H9 (cell line): ENCODE results near the gene CFAP61. TPM values are rescaled to one million over a fixed set of nuclear protein-coding genes. Genes with fewer than 3 reads are reported as not detected.

Experiments used
- DNase-seq: peaks from one replicate; pipeline ENCODE4 v3.0.0-alpha.2; 2017
- H2AFZ ChIP-seq: one replicate; pipeline ENCODE4 v1.6.1; 2013; ENCODE audit warnings: mild to moderate bottlenecking, low read length, control low read depth, moderate library complexity
- H2AK5ac ChIP-seq: 2 replicates; pipeline ENCODE4 v1.6.1; 2013; ENCODE audit warnings: low read length, control low read depth, mixed read lengths; ENCODE audit not compliant: insufficient read length
- H2BK120ac ChIP-seq: one replicate; pipeline ENCODE4 v1.6.1; 2013; ENCODE audit warnings: low read depth, mild to moderate bottlenecking, low read length, control low read depth, inconsistent platforms; ENCODE audit not compliant: poor library complexity, severe bottlenecking
- H2BK12ac ChIP-seq: 2 replicates; pipeline ENCODE4 v1.6.1; 2013; ENCODE audit warnings: low read length, control low read depth, mixed read lengths, low read depth; ENCODE audit not compliant: insufficient read length
- H2BK15ac ChIP-seq: 2 replicates; pipeline ENCODE4 v1.6.1; 2013; ENCODE audit warnings: low read depth, low read length, control low read depth
- H2BK20ac ChIP-seq: one replicate; pipeline ENCODE4 v1.6.1; 2013; ENCODE audit warnings: low read depth, mild to moderate bottlenecking, low read length, control low read depth, inconsistent platforms; ENCODE audit not compliant: poor library complexity, severe bottlenecking
- H2BK5ac ChIP-seq: 2 replicates; pipeline ENCODE4 v1.6.1; 2013; ENCODE audit warnings: low read length, control low read depth, mixed read lengths; ENCODE audit not compliant: insufficient read length
- H3K14ac ChIP-seq: 2 replicates; pipeline ENCODE4 v1.6.1; 2013; ENCODE audit warnings: low read length, control low read depth; ENCODE audit not compliant: insufficient read depth
- H3K18ac ChIP-seq: 2 replicates; pipeline ENCODE4 v1.6.1; 2013; ENCODE audit warnings: low read depth, mild to moderate bottlenecking, mixed read lengths, low read length, control low read depth; ENCODE audit not compliant: insufficient read length
- H3K23ac ChIP-seq: 2 replicates; pipeline ENCODE4 v1.6.1; 2013; ENCODE audit warnings: low read length, control low read depth, mixed read lengths, low read depth; ENCODE audit not compliant: insufficient read length
- H3K23me2 ChIP-seq: 2 replicates; pipeline ENCODE4 v1.6.1; 2013; ENCODE audit warnings: low read depth, mild to moderate bottlenecking, mixed read lengths, low read length, control low read depth; ENCODE audit not compliant: insufficient read length, poor library complexity, severe bottlenecking
- H3K27ac ChIP-seq: 2 replicates; pipeline ENCODE4 v1.5.1; 2013; ENCODE audit warnings: low read length, control low read depth, mixed read lengths, low read depth; ENCODE audit not compliant: insufficient read length
- H3K27me3 ChIP-seq: 2 replicates; pipeline ENCODE4 v1.6.1; 2013; ENCODE audit warnings: low read length, control low read depth, inconsistent platforms; ENCODE audit not compliant: insufficient read depth
- H3K4ac ChIP-seq: 2 replicates; pipeline ENCODE4 v1.6.1; 2013; ENCODE audit warnings: low read depth, mild to moderate bottlenecking, control low read depth, inconsistent platforms, low read length, moderate library complexity
- H3K4me1 ChIP-seq: 2 replicates; pipeline ENCODE4 v1.6.1; 2013; ENCODE audit warnings: low read length, control low read depth, inconsistent platforms; ENCODE audit not compliant: insufficient read depth
- H3K4me2 ChIP-seq: 2 replicates; pipeline ENCODE4 v1.6.1; 2013; ENCODE audit warnings: low read length, control low read depth, mixed read lengths; ENCODE audit not compliant: insufficient read length, insufficient read depth
- H3K56ac ChIP-seq: 2 replicates; pipeline ENCODE4 v1.6.1; 2013; ENCODE audit warnings: low read depth, mild to moderate bottlenecking, mixed read lengths, low read length, control low read depth; ENCODE audit not compliant: insufficient read length
- H3K79me1 ChIP-seq: 2 replicates; pipeline ENCODE4 v1.6.1; 2013; ENCODE audit warnings: low read depth, mild to moderate bottlenecking, moderate library complexity, low read length, control low read depth, inconsistent platforms; ENCODE audit not compliant: insufficient read depth, poor library complexity, severe bottlenecking
- H3K79me2 ChIP-seq: 2 replicates; pipeline ENCODE4 v1.6.1; 2013; ENCODE audit warnings: low read length, control low read depth, inconsistent platforms; ENCODE audit not compliant: insufficient read depth
- H3K9ac ChIP-seq: 2 replicates; pipeline ENCODE4 v1.6.1; 2013; ENCODE audit warnings: low read length, control low read depth, mixed read lengths; ENCODE audit not compliant: insufficient read length; ENCODE audit errors: extremely low read depth
- H3K9me3 ChIP-seq: one replicate; pipeline ENCODE4 v1.6.1; 2013; ENCODE audit warnings: low read depth, low read length, inconsistent platforms; ENCODE audit not compliant: control insufficient read depth
- H3T11ph ChIP-seq: one replicate; pipeline ENCODE4 v1.6.1; 2013; ENCODE audit warnings: mild to moderate bottlenecking, low read length, control low read depth, inconsistent platforms
- H4K20me1 ChIP-seq: one replicate; pipeline ENCODE4 v1.6.1; 2013; ENCODE audit not compliant: control insufficient read depth, insufficient read length, insufficient read depth
- H4K5ac ChIP-seq: 2 replicates; pipeline ENCODE4 v1.6.1; 2013; ENCODE audit warnings: low read depth, mild to moderate bottlenecking, mixed read lengths, low read length, control low read depth; ENCODE audit not compliant: insufficient read length
- H4K8ac ChIP-seq: replicated peaks from 2 replicates; pipeline ENCODE4 v1.6.1; 2013; ENCODE audit warnings: low read length, control low read depth, mixed read lengths, low read depth; ENCODE audit not compliant: insufficient read length
- H4K91ac ChIP-seq: 2 replicates; pipeline ENCODE4 v1.6.1; 2013; ENCODE audit warnings: low read depth, mild to moderate bottlenecking, moderate library complexity, mixed read lengths, low read length, control low read depth; ENCODE audit not compliant: insufficient read length
- H3K27ac Mint-ChIP-seq, 3 experiments: 2 replicates in 2 of 3; 3 replicates in 1 of 3; pipeline ENCODE4 v1.8.0; 2020 to 2021; ENCODE audit warnings: mixed read lengths in 3 of 3, mild to moderate bottlenecking in 1 of 3, moderate library complexity in 1 of 3
- H3K27me3 Mint-ChIP-seq: 2 replicates; pipeline ENCODE4 v1.8.0; 2021; ENCODE audit warnings: low read depth, mild to moderate bottlenecking, moderate library complexity, mixed read lengths
- H3K36me3 Mint-ChIP-seq, 3 experiments: 2 replicates in 2 of 3; 3 replicates in 1 of 3; pipeline ENCODE4 v1.8.0; 2020 to 2021; ENCODE audit warnings: low read depth in 3 of 3, mixed read lengths in 3 of 3; ENCODE audit not compliant: insufficient read depth in 1 of 3
- H3K4me1 Mint-ChIP-seq, 2 experiments: 2 replicates each; pipeline ENCODE4 v1.8.0; 2020; ENCODE audit warnings: mixed read lengths in 2 of 2
- H3K4me3 Mint-ChIP-seq, 2 experiments: 2 replicates in 1 of 2; 3 replicates in 1 of 2; pipeline ENCODE4 v1.8.0; 2020 to 2021; ENCODE audit warnings: mild to moderate bottlenecking in 2 of 2, mixed read lengths in 2 of 2, moderate library complexity in 1 of 2
- H3K9me3 Mint-ChIP-seq, 2 experiments: 2 replicates in 1 of 2; 3 replicates in 1 of 2; pipeline ENCODE4 v1.8.0; 2020; ENCODE audit warnings: mild to moderate bottlenecking in 2 of 2, mixed read lengths in 2 of 2, moderate library complexity in 1 of 2
- WGBS: extraction: QIAGEN DNeasy Blood & Tissue Kit; methylation state at CpG from one replicate; pipeline ENCODE4 v1.1.7; 2013; ENCODE audit warnings: missing lambda C conversion rate, low lambda C conversion rate, mixed read lengths; ENCODE audit not compliant: insufficient read length; ENCODE audit errors: extremely low coverage; 5-methylcytosine and 5-hydroxymethylcytosine counted together
- total RNA-seq: library from RNA; stranded (reverse); gene quantifications from 2 replicates; pipeline ENCODE4 v1.2.1, GENCODE V29; 2021
- TF ChIP-seq, protein P1 (sequence below): fragments of 200-600 bp; sonication (generic); conservative IDR thresholded peaks from 3 replicates; pipeline ENCODE4 v1.8.0; 2021; ENCODE audit warnings: antibody characterized with exemption, mild to moderate bottlenecking

The CFAP61 gene
- total RNA-seq, 1 experiment from 2014 or later, result 0.44 TPM

DNA sequence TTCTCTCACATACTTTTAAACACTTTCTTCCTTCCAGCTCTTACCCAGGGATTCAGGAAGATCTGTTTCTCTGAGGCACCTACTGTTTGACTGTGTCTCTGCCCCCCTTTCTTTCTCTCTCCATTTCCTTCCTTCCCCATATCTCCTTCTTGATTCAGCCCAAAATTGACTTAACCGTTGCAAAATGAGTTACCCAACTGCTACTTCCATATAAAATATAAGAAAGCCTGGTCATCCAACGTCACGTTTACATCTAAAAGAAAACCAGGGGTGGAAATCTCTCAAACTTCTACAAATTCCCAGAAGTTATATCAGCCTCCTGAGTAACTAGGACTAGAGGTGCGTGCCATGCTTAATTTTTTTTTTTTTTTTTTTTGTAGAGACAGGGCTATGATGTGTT lies 220.4 kb downstream of the CFAP61 start:
- no peak overlapping the region for H2AFZ ChIP-seq
- Mint-ChIP-seq H3K36me3 (no peaks in the 10 kb centered on the region), H3K27ac (peak overlapping the region in 1 of 3 experiments; percentile 1; a peak in 1 of 7 replicates), H3K4me3 (no peak overlapping the region), H3K9me3 (no peaks in the 10 kb centered on the region), H3K27me3 (no peaks in the 10 kb centered on the region), H3K4me1 (peaks cover 2% of the 10 kb centered on the region in 2 experiments; a peak in 1 of 4 replicates)
- H2BK20ac ChIP-seq, result no peak overlapping the region
- H3K4me2 ChIP-seq, result no peak overlapping the region
- H2BK5ac ChIP-seq, result no peak overlapping the region
- no peak overlapping the region for H3T11ph ChIP-seq
- no peaks in the 10 kb centered on the region for H3K27me3 ChIP-seq
- no peak overlapping the region for H2BK15ac ChIP-seq
- H3K4ac ChIP-seq, result no peak overlapping the region
- H3K18ac ChIP-seq, result no peak overlapping the region
- no peaks in the 10 kb centered on the region for H3K79me1 ChIP-seq
- H3K4me1 ChIP-seq, result no peaks in the 10 kb centered on the region
- no peaks in the 10 kb centered on the region for H3K9me3 ChIP-seq
- DNase-seq, result no peak
- no peak overlapping the region for H4K5ac ChIP-seq
- H3K56ac ChIP-seq, result no peak overlapping the region
- H3K23me2 ChIP-seq, result no peaks in the 10 kb centered on the region
- H3K9ac ChIP-seq, result no peak overlapping the region
- H3K27ac ChIP-seq, result no peak overlapping the region
- TF ChIP-seq, protein P1, sequence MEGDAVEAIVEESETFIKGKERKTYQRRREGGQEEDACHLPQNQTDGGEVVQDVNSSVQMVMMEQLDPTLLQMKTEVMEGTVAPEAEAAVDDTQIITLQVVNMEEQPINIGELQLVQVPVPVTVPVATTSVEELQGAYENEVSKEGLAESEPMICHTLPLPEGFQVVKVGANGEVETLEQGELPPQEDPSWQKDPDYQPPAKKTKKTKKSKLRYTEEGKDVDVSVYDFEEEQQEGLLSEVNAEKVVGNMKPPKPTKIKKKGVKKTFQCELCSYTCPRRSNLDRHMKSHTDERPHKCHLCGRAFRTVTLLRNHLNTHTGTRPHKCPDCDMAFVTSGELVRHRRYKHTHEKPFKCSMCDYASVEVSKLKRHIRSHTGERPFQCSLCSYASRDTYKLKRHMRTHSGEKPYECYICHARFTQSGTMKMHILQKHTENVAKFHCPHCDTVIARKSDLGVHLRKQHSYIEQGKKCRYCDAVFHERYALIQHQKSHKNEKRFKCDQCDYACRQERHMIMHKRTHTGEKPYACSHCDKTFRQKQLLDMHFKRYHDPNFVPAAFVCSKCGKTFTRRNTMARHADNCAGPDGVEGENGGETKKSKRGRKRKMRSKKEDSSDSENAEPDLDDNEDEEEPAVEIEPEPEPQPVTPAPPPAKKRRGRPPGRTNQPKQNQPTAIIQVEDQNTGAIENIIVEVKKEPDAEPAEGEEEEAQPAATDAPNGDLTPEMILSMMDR, result no peak
- no peak overlapping the region for H3K14ac ChIP-seq
- no peak overlapping the region for H3K23ac ChIP-seq
- no peaks in the 10 kb centered on the region for H3K79me2 ChIP-seq
- no peak overlapping the region for H2BK12ac ChIP-seq
- H4K8ac ChIP-seq, result no peak overlapping the region
- no peak overlapping the region for H4K91ac ChIP-seq
- WGBS, result no CpG with 5 or more reads among the region's 4 CpGs
- no peak overlapping the region for H2BK120ac ChIP-seq
- H2AK5ac ChIP-seq, result no peak overlapping the region
- H4K20me1 ChIP-seq, result no peaks in the 10 kb centered on the region
